ENCODE results near the gene ZFPL1.

Gene ZFPL1

GRCh38 chr11:65132238-65132987, 48.4 kb downstream of the ZFPL1 start:
- no peak for ATAC-seq
- TF ChIP-seq GLIS3 (CRISPR knock-in tag; IDR thresholded peaks at IDR 0.05) (no peak), ZFP30 (CRISPR knock-in tag; IDR thresholded peaks at IDR 0.05) (no peak), CSRNP3 (CRISPR knock-in tag; IDR thresholded peaks at IDR 0.05) (no peak)

DNA sequence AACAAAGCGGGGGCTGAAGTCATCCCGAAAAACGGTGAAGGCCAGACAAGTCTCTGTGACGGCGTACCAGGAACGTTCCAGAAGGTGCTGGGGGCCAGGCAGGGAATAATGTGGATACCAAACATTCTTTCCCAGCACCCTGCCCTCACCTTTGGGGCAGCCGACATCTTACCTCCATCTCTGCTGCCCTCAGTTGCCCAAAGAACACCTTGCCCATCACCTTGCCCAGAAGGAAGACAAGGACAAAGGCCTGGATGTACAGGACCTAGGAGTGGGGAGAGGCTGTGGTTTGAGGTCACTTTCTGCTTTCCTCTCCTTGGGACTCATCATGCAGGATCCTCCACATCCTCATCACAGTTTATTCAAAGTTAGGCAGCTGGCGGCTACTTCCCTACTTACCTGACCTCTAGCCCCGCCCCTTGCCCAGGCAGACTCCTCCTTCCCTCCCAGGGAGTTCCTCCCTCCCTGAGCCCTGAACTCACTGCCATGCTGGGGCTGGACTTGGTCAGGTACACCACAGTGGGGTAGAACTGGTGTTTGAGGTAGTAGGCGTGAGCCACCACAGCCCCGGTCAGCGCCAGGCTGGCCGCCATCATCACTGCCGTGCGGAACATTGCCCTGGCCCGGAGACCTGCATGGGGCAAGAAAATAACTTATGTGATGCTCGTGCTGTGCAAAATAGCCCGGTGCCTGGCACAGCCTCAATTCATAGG, 49.1 kb downstream of the ZFPL1 start:
- no peak for TF ChIP-seq ISL1 (CRISPR knock-in tag; IDR thresholded peaks at IDR 0.05)
- TF ChIP-seq SNAI2 (CRISPR knock-in tag; IDR thresholded peaks at IDR 0.05) = no peak
- TF ChIP-seq ARNTL (CRISPR knock-in tag; IDR thresholded peaks at IDR 0.05; ENCODE audit: borderline replicate concordance, low read depth) = no peak
- no peak for TF ChIP-seq RARB (CRISPR knock-in tag; IDR thresholded peaks at IDR 0.05)
- TF ChIP-seq ZNF565 (CRISPR knock-in tag; conservative IDR thresholded peaks at IDR 0.05; ENCODE audit: low read depth) = no peak
- TF ChIP-seq ZFP3 (CRISPR knock-in tag; IDR thresholded peaks at IDR 0.05) = no peak
- no peak for TF ChIP-seq CREB5 (CRISPR knock-in tag; IDR thresholded peaks at IDR 0.05; ENCODE audit: low read depth)
- no peak for TF ChIP-seq PATZ1 (CRISPR knock-in tag; IDR thresholded peaks at IDR 0.05; ENCODE audit: borderline replicate concordance)
- no peak for TF ChIP-seq ZC3H10 (CRISPR knock-in tag; IDR thresholded peaks at IDR 0.05)
- TF ChIP-seq GLIS3 (CRISPR knock-in tag; IDR thresholded peaks at IDR 0.05) = no peak
- no peak for TF ChIP-seq TOX (CRISPR knock-in tag; IDR thresholded peaks at IDR 0.05; ENCODE audit: borderline replicate concordance)
- TF ChIP-seq CSRNP3 (CRISPR knock-in tag; IDR thresholded peaks at IDR 0.05) = no peak
- no peak for TF ChIP-seq TSHZ2 (CRISPR knock-in tag; IDR thresholded peaks at IDR 0.05)
- no peak for TF ChIP-seq ZNF8 (CRISPR knock-in tag; IDR thresholded peaks at IDR 0.05)
- no peak for TF ChIP-seq TCF4 (CRISPR knock-in tag; IDR thresholded peaks at IDR 0.05; ENCODE audit: borderline replicate concordance)
- TF ChIP-seq ESRRG (CRISPR knock-in tag; IDR thresholded peaks at IDR 0.05) = no peak
- TF ChIP-seq BACH2 (CRISPR knock-in tag; IDR thresholded peaks at IDR 0.05; ENCODE audit: borderline replicate concordance) = no peak
- no peak for ATAC-seq

DNA sequence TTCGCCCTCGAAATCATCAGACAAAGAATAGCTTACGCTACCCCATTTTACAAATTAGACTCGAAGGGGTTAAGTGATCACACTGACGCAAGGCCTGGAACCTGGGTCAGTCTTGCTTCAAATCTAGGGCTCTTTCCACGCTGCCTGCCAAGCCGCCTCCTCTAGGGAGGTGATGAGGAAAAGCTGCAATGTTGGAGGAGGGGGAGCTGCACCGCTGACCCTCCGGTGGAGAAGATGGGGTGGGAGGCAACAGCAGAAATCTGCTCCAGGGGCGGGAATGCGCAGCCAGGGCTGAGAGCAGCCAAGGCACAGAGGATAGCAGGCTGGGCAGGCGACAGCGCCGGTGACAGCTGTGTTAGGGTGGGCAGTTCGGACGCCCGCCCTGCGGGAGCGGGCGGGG, 49.7 kb downstream of the ZFPL1 start:
- peak; percentile 1; the same call in 2 of the 3 replicates for ATAC-seq
- TF ChIP-seq TSHZ2 (CRISPR knock-in tag; IDR thresholded peaks at IDR 0.05) (no peak), GLIS3 (CRISPR knock-in tag; IDR thresholded peaks at IDR 0.05) (no peak), ARNTL (CRISPR knock-in tag; IDR thresholded peaks at IDR 0.05; ENCODE audit: borderline replicate concordance, low read depth) (no peak), ZFP3 (CRISPR knock-in tag; IDR thresholded peaks at IDR 0.05) (no peak), CREB5 (CRISPR knock-in tag; IDR thresholded peaks at IDR 0.05; ENCODE audit: low read depth) (no peak), CSDC2 (CRISPR knock-in tag; IDR thresholded peaks at IDR 0.05) (no peak), ZFP30 (CRISPR knock-in tag; IDR thresholded peaks at IDR 0.05) (no peak), ZNF8 (CRISPR knock-in tag; IDR thresholded peaks at IDR 0.05) (no peak), ESRRG (CRISPR knock-in tag; IDR thresholded peaks at IDR 0.05) (no peak), OSR1 (CRISPR knock-in tag; IDR thresholded peaks at IDR 0.05) (no peak), ISL1 (CRISPR knock-in tag; IDR thresholded peaks at IDR 0.05) (no peak), TOX (CRISPR knock-in tag; IDR thresholded peaks at IDR 0.05; ENCODE audit: borderline replicate concordance) (no peak)
